A549 (cell line): Measurements from ENCODE around the gene KIF7. TPM values are rescaled to one million over a fixed set of nuclear protein-coding genes. Genes with fewer than 3 reads are reported as not detected.

Experiments used
- ATAC-seq, 2 experiments: fragments of 200-7000 bp in 1 of 2; fragments of >200 bp in 1 of 2; cut with Nextera tagmentation in 1 of 2; cut with Tn5 transposase in 1 of 2; 3 replicates each; pipeline versions ENCODE4 v1.8.0 to v1.9.1; 2018 to 2020; ENCODE audit warnings: mild to moderate bottlenecking in 1 of 2, moderate library complexity in 1 of 2
- CTCF ChIA-PET: fragments of 300-600 bp; sonication (Branson Sonifier 250); formaldehyde crosslinking; extraction: SDS; loops from one replicate; lab custom pipeline; 2021; ENCODE audit warnings: antibody characterized with exemption, inconsistent platforms; lab: Yijun Ruan, JAX
- POLR2A ChIA-PET: fragments of 350-600 bp; formaldehyde crosslinking; extraction: SDS; loops from one replicate; lab custom pipeline; 2021; ENCODE audit warnings: antibody characterized with exemption, inconsistent platforms; lab: Yijun Ruan, JAX
- DNase-seq, 2 experiments: peaks; one replicate each; pipeline versions ENCODE4 v3.0.0 to v3.0.0-alpha.2; 2011 to 2016; ENCODE audit warnings: low read depth in 1 of 2, low spot score in 1 of 2
- FAIRE-seq: peaks from 2 replicates; lab custom pipeline; 2011; peaks lifted over from hg19 to GRCh38; lab: Jason Lieb, UNC
- H3K27ac ChIP-seq, 2 experiments: fragments of >200 bp; sonication (Bioruptor Twin); formaldehyde crosslinking; 3 replicates each; pipeline ENCODE4 v1.5.1; 2016 to 2017
- H3K4me1 ChIP-seq: fragments of >200 bp; sonication (Bioruptor Twin); formaldehyde crosslinking; 3 replicates; pipeline ENCODE4 v1.6.1; 2016
- H3K4me2 ChIP-seq: fragments of >200 bp; sonication (Bioruptor Twin); formaldehyde crosslinking; 3 replicates; pipeline ENCODE4 v1.6.1; 2016
- H3K4me3 ChIP-seq: fragments of >200 bp; sonication (Bioruptor Twin); formaldehyde crosslinking; 3 replicates; pipeline ENCODE4 v1.5.1; 2016
- H3K9me3 ChIP-seq: fragments of >200 bp; sonication (Bioruptor Twin); formaldehyde crosslinking; 3 replicates; pipeline ENCODE4 v1.6.1; 2016
- ATOH8 ChIP-seq: fragments of 250-450 bp; sonication (Bioruptor Pico); IDR thresholded peaks from 2 replicates; pipeline ENCODE4 v1.5.0; 2020; ENCODE audit warnings: low read depth, mild to moderate bottlenecking, moderate library complexity
- BHLHE40 ChIP-seq: IDR thresholded peaks from 2 replicates; pipeline ENCODE4 v1.6.1; 2012; ENCODE audit warnings: low read depth, low read length, inconsistent platforms
- CBX2 ChIP-seq: fragments of 200-600 bp; sonication (generic); IDR thresholded peaks from 2 replicates; pipeline ENCODE4 v1.6.1; 2016; ENCODE audit warnings: low read depth, mild to moderate bottlenecking, borderline replicate concordance
- CBX8 ChIP-seq: fragments of 200-600 bp; sonication (generic); IDR thresholded peaks from 2 replicates; pipeline ENCODE4 v1.6.1; 2016
- CEBPB ChIP-seq, 2 experiments: fragments of >200 bp in 1 of 2; sonication (Bioruptor Twin) in 1 of 2; formaldehyde crosslinking in 1 of 2; IDR thresholded peaks; 2 replicates each; pipeline ENCODE4 v1.6.1; 2012 to 2016
- CHD4 ChIP-seq: fragments of 200-600 bp; sonication (generic); IDR thresholded peaks from 2 replicates; pipeline ENCODE4 v1.6.1; 2016; ENCODE audit warnings: antibody characterized with exemption, mild to moderate bottlenecking, borderline replicate concordance
- CTCF ChIP-seq: fragments of >200 bp; sonication (Bioruptor Twin); formaldehyde crosslinking; IDR thresholded peaks from 3 replicates; pipeline ENCODE4 v1.5.1; 2016
- E2F6 ChIP-seq: IDR thresholded peaks from 2 replicates; pipeline ENCODE4 v1.6.1; 2012; ENCODE audit warnings: low read depth, borderline replicate concordance
- EHF ChIP-seq: fragments of 250-450 bp; sonication (Bioruptor Pico); IDR thresholded peaks from 2 replicates; pipeline ENCODE4 v1.5.0; 2020; ENCODE audit warnings: mild to moderate bottlenecking
- EHMT2 ChIP-seq: fragments of 200-600 bp; sonication (generic); IDR thresholded peaks from 2 replicates; pipeline ENCODE4 v1.6.1; 2016; ENCODE audit warnings: antibody characterized with exemption, low read depth, mild to moderate bottlenecking, moderate library complexity
- EP300 ChIP-seq, 2 experiments: fragments of >200 bp; sonication (Bioruptor Twin); formaldehyde crosslinking; IDR thresholded peaks; 2 replicates in 1 of 2; 3 replicates in 1 of 2; pipeline ENCODE4 v1.6.1; 2016 to 2017
- ESRRA ChIP-seq: fragments of 150-350 bp; IDR thresholded peaks from 2 replicates; pipeline ENCODE4 v1.6.1; 2014; ENCODE audit warnings: mild to moderate bottlenecking, low read length, borderline replicate concordance
- FOSB ChIP-seq: fragments of 250-450 bp; sonication (Bioruptor Pico); IDR thresholded peaks from 2 replicates; pipeline ENCODE4 v1.5.0; 2020; ENCODE audit warnings: mild to moderate bottlenecking, moderate library complexity
- FOXS1 ChIP-seq: fragments of 250-450 bp; sonication (Bioruptor Pico); IDR thresholded peaks from 2 replicates; pipeline ENCODE4 v1.5.0; 2020; ENCODE audit warnings: mild to moderate bottlenecking, moderate library complexity
- HEYL ChIP-seq: fragments of 250-450 bp; sonication (Bioruptor Pico); IDR thresholded peaks from 2 replicates; pipeline ENCODE4 v1.8.0; 2021; ENCODE audit warnings: mild to moderate bottlenecking, moderate library complexity
- HMGXB4 ChIP-seq: fragments of 250-450 bp; sonication (Bioruptor Pico); IDR thresholded peaks from 2 replicates; pipeline ENCODE4 v1.5.0; 2021; ENCODE audit warnings: mild to moderate bottlenecking, moderate library complexity, borderline replicate concordance
- HOXA7 ChIP-seq: fragments of 250-450 bp; sonication (Bioruptor Pico); IDR thresholded peaks from 2 replicates; pipeline ENCODE4 v1.5.0; 2020; ENCODE audit warnings: mild to moderate bottlenecking, moderate library complexity
- HOXB13 ChIP-seq: fragments of 250-450 bp; sonication (Bioruptor Pico); IDR thresholded peaks from 2 replicates; pipeline ENCODE4 v1.5.0; 2020; ENCODE audit warnings: low read depth, mild to moderate bottlenecking, moderate library complexity
- JUNB ChIP-seq: fragments of >200 bp; sonication (Bioruptor Twin); formaldehyde crosslinking; IDR thresholded peaks from 2 replicates; pipeline ENCODE4 v1.6.1; 2016
- MAFK ChIP-seq: fragments of 450-650 bp; IDR thresholded peaks from 2 replicates; pipeline ENCODE4 v1.6.1; 2014; ENCODE audit not compliant: partially characterized antibody
- NPAS2 ChIP-seq: fragments of 250-450 bp; sonication (Bioruptor Pico); IDR thresholded peaks from 2 replicates; pipeline ENCODE4 v1.8.0; 2022; ENCODE audit warnings: mild to moderate bottlenecking, moderate library complexity, borderline replicate concordance
- PBX3 ChIP-seq: IDR thresholded peaks from 2 replicates; pipeline ENCODE4 v1.6.1; 2012
- PHF8 ChIP-seq: fragments of 200-600 bp; sonication (generic); IDR thresholded peaks from 2 replicates; pipeline ENCODE4 v1.6.1; 2016; ENCODE audit warnings: low read depth, mild to moderate bottlenecking, antibody characterized with exemption, moderate library complexity, borderline replicate concordance
- POLR2A ChIP-seq: IDR thresholded peaks from 2 replicates; pipeline ENCODE4 v1.6.1; 2012; ENCODE audit warnings: mild to moderate bottlenecking, low read length
- RAD21 ChIP-seq, 2 experiments: fragments of >200 bp in 1 of 2; sonication (Bioruptor Twin) in 1 of 2; formaldehyde crosslinking in 1 of 2; IDR thresholded peaks in 1 of 2; conservative IDR thresholded peaks in 1 of 2; 2 replicates in 1 of 2; 3 replicates in 1 of 2; pipeline ENCODE4 v1.6.1; 2012 to 2018; ENCODE audit warnings: inconsistent platforms in 1 of 2
- RFX5 ChIP-seq: fragments of 450-650 bp; IDR thresholded peaks from 2 replicates; pipeline ENCODE4 v1.7.1; 2014; ENCODE audit warnings: antibody characterized with exemption, mild to moderate bottlenecking, moderate library complexity
- SMC3 ChIP-seq: fragments of >200 bp; sonication (Bioruptor Twin); formaldehyde crosslinking; IDR thresholded peaks from 3 replicates; pipeline ENCODE4 v1.6.1; 2018; ENCODE audit warnings: inconsistent platforms
- ZC3H11A ChIP-seq: fragments of 450-650 bp; IDR thresholded peaks from 2 replicates; pipeline ENCODE4 v1.6.1; 2014; ENCODE audit warnings: antibody characterized with exemption, mild to moderate bottlenecking
- ZNF302 ChIP-seq: fragments of 250-450 bp; sonication (Bioruptor Pico); IDR thresholded peaks from 2 replicates; pipeline ENCODE4 v1.9.0; 2021; ENCODE audit warnings: inconsistent platforms, mild to moderate bottlenecking, moderate library complexity
- WGBS: methylation state at CpG from one replicate; pipeline ENCODE4 v1.1.6; 2017; ENCODE audit errors: missing lambda C conversion rate; 5-methylcytosine and 5-hydroxymethylcytosine counted together
- polyA plus RNA-seq, 4 experiments: library from polyadenylated mRNA; depleted of rRNA in 3 of 4; stranded (reverse); fragments of >200 nt; fragmentation: RNase III in 1 of 4; extraction: RNeasy Plus Mini Kit Qiagen cat#74134 plus additional on column Dnase treatment in 1 of 4; gene quantifications; 2 replicates in 3 of 4; 3 replicates in 1 of 4; pipeline ENCODE4 v1.2.3, GENCODE V29; 2011 to 2017

The KIF7 gene
- polyA plus RNA-seq, 2 of the 4 experiments (the other 2 are of a cell fraction), result 2.2 to 4.1 TPM

GRCh38 chr15:89695198-89695597 is 39.9 kb upstream of the KIF7 start:
- WGBS, result 20% methylated on average over 1 of the region's 1 CpG
- ATAC-seq (no peak), DNase-seq (no peak), FAIRE-seq (no peak)
- ChIA-PET CTCF (interaction anchor here (0.7 to 1.3 kb wide), 3 partner anchors 48 to 253 kb away, joined by 3 to 5 read pairs (median 3); no protein-coding TSS in a partner anchor), POLR2A (no interaction called here)
- H3K4me1 ChIP-seq, result 0 out of 3 replicates have a peak, but pooled peaks cover 3% of the 10 kb centered on the region
- H3K27ac ChIP-seq, result no peak overlapping the region
- H3K4me3 ChIP-seq, result no peak overlapping the region
- H3K9me3 ChIP-seq, result no peaks in the 10 kb centered on the region
- no peak overlapping the region for H3K4me2 ChIP-seq
- no peak for TF ChIP-seq ATOH8 (CRISPR knock-in tag)
- no peak for TF ChIP-seq HOXB13 (CRISPR knock-in tag)
- no peak for TF ChIP-seq CEBPB (IDR thresholded peaks at IDR 0.05)
- no peak for TF ChIP-seq HEYL
- no peak for TF ChIP-seq ZNF302 (CRISPR knock-in tag)
- no peak for TF ChIP-seq NPAS2 (CRISPR knock-in tag)
- no peak for TF ChIP-seq FOSB (CRISPR knock-in tag)
- no peak for TF ChIP-seq EP300 (IDR thresholded peaks at IDR 0.05)
- no peak for TF ChIP-seq EHF (CRISPR knock-in tag)
- TF ChIP-seq ZC3H11A, result no peak
- TF ChIP-seq EHMT2, result no peak
- TF ChIP-seq HOXA7, result no peak
- TF ChIP-seq PBX3, result no peak

- FAIRE-seq, result no peak
- Histone ChIP-seq H3K27ac (no peak overlapping the region), H3K4me3 (no peak overlapping the region), H3K4me1 (0 out of 3 replicates have a peak, but pooled peaks cover 5% of the 10 kb centered on the region), H3K9me3 (no peaks in the 10 kb centered on the region), H3K4me2 (no peak overlapping the region)
- ATAC-seq, result no peak
- TF ChIP-seq CHD4 (no peak), BHLHE40 (no peak), CBX2 (no peak), E2F6 (no peak), POLR2A (no peak), ESRRA (no peak), NPAS2 (CRISPR knock-in tag) (no peak), ZC3H11A (no peak), FOXS1 (CRISPR knock-in tag) (no peak), HMGXB4 (CRISPR knock-in tag) (no peak), HOXA7 (no peak), JUNB (no peak), CBX8 (no peak), ZNF302 (CRISPR knock-in tag) (no peak), CTCF (no peak), MAFK (no peak), PHF8 (no peak), SMC3 (no peak), RAD21 (conservative IDR thresholded peaks at IDR 0.05 in 1 of 2, IDR thresholded peaks at IDR 0.05 in 1 of 2) (no peak), RFX5 (no peak)
- ChIA-PET CTCF (no interaction called here), POLR2A (no interaction called here)
- 38% methylated on average over 1 of the region's 1 CpG for WGBS
- DNase-seq, result no peak
Observed at GRCh38 chr15:89693696-89694095, 38.4 kb upstream of the KIF7 start.
